Activated naive CD4-positive, alpha-beta T cell (primary cell): ENCODE measurements around the gene SLC34A3.
"Not testable (repeated sequence)": the region's sequence is repeated elsewhere in the genome, so short reads cannot be mapped to it uniquely, and the experiment has no call there.

Source experiments
- DNase-seq, 4 experiments: peaks; one replicate each; lab custom pipeline; 2025; lab: John Stamatoyannopoulos, UW

The SLC34A3 gene

DNA sequence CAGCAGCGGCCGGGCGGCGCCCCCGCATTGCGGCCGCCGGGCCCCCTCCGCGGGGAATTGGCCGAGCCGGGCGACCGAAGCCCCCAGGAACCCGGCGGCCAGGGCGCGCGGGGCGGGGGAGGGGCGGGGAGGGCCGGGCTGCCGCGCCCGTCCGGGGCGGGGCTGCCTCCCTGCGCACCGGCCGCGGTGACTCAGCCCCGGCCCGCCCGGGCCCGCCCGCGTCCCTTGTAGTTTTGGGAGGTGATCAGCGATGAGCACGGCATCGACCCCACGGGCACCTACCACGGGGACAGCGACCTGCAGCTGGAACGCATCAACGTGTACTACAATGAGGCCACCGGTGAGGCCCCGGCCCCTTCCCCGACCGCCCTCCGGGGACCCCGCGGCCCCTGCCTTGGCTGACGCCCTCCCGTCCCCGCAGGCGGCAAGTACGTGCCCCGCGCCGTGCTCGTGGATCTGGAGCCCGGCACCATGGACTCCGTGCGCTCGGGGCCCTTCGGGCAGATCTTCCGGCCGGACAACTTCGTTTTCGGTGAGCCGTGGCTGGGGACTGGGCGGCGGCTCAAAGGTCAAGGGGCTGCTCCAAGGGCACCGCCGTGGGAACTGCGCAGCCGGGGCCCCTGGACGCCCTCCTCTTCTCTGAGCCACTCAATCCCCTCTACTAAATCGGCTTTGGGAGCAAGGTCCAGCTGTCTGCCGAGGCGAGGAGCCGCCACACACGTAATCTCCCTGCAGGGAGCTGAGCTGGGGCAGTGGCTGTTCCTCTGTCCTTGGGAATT lies 11.0 kb downstream of the SLC34A3 start:
- peak; percentile 39 to 65 (median 53) for DNase-seq

DNA sequence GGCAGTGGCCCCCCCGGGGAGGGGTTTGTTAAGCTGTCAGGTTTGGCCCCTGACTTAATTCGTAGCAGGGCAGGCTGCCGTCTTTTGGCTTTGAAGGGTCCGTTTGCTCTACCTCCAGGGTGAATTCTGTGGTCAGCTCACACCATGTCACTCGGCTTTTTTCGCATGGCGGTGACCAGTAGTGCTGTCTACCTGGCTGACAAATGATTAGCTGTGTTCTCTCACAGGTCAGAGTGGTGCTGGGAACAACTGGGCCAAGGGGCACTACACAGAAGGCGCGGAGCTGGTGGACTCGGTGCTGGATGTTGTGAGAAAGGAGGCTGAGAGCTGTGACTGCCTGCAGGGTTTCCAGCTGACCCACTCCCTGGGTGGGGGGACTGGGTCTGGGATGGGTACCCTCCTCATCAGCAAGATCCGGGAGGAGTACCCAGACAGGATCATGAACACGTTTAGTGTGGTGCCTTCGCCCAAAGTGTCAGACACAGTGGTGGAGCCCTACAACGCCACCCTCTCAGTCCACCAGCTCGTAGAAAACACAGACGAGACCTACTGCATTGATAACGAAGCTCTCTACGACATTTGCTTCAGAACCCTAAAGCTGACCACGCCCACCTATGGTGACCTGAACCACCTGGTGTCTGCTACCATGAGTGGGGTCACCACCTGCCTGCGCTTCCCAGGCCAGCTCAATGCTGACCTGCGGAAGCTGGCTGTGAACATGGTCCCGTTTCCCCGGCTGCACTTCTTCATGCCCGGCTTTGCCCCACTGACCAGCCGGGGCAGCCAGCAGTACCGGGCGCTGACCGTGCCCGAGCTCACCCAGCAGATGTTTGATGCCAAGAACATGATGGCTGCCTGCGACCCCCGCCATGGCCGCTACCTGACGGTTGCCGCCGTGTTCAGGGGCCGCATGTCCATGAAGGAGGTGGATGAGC lies 11.8 kb downstream of the SLC34A3 start:
- DNase-seq = no peak

DNA sequence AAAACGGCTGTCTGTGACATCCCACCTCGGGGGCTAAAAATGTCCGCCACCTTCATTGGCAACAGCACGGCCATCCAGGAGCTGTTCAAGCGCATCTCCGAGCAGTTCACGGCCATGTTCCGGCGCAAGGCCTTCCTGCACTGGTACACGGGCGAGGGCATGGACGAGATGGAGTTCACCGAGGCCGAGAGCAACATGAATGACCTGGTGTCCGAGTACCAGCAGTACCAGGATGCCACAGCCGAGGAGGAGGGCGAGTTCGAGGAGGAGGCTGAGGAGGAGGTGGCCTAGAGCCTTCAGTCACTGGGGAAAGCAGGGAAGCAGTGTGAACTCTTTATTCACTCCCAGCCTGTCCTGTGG lies 12.5 kb downstream of the SLC34A3 start:
- DNase-seq = not testable (repeated sequence)

DNA sequence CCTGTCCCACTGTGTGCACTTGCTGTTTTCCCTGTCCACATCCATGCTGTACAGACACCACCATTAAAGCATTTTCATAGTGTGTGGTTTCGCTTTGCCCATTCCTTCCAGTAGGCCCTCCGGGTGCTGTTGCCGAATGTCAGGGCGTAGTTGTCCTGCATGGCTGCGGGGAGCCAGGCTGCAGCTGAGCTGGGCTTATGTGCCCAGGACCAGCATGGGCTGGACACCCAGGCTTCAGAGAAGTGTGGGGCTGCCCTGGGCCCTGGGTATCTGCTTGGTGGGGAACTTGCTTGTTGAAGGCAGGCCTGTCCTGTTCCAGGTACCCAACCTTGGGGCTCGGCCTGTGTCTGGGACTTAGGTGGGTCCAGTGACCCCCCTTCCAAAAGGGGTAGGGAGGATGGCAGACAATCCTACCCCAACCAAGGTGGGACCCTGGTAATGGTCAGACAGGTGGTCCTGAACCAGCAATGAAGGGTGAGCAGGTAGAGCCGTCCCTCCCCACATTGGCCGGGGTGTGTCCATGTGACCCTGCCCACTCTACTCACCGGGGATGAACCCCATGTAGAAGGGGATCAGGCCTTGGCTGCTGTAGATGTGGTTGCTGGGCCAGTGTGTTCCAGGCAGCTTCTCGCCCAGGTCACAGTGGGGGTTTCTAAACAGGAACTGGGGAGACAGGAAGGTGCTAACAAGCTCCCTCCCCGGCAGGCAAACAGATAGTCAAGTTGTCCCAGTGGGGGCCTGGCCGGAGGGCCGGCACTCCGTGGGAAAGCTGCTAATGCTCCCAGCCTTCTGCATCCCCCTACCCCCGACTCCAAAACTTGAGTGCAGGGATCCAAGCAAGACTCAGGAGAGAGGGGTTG lies 13.2 kb downstream of the SLC34A3 start:
- DNase-seq = no peak

DNA sequence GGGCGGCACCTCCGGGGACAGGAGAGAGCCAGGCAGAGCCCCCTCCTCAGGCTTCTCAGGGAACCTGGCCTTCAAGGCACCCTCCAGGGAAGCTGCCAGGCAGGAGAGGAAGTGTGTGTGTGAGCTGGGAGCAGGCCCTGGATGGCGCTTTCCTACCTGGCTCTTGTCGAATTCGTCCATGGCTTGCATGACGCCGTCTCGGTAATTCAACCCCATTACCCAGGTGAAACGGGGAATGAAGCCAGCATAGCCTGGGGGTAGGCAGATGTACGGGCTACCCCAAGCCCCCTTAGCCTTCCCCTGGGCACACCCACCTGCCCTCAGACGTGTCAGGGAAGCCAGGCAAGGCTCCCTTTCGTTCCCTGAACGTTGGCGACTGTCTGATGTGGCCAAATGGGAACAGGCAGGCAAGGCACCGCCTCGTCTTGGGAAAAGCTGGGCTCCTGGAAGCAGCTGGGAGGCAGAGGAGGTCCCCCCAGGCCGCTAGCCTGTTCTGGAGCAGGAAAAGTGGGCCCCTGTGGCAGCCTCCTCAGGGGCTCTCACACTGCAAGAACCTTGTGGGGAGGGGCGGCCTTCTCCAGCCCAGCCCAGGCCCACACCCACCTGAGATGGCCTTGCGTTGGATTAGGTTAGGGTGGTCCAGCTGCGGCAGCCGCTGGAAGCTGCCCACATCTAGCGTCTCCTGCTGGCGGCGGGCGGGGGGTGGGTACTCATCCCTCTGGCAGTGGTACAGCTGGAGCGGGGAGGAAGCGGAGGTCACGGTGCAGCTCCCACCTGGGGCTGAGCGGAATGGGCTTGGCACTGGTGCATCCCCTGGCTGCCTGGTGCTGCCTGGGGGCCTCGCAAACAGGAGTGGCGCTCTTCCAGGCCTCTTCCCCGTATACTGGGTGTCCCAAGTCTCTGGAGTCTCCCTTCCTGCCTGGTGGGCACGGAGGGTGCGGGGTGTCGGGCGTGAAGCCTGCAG lies 14.1 kb downstream of the SLC34A3 start:
- no peak for DNase-seq

DNA sequence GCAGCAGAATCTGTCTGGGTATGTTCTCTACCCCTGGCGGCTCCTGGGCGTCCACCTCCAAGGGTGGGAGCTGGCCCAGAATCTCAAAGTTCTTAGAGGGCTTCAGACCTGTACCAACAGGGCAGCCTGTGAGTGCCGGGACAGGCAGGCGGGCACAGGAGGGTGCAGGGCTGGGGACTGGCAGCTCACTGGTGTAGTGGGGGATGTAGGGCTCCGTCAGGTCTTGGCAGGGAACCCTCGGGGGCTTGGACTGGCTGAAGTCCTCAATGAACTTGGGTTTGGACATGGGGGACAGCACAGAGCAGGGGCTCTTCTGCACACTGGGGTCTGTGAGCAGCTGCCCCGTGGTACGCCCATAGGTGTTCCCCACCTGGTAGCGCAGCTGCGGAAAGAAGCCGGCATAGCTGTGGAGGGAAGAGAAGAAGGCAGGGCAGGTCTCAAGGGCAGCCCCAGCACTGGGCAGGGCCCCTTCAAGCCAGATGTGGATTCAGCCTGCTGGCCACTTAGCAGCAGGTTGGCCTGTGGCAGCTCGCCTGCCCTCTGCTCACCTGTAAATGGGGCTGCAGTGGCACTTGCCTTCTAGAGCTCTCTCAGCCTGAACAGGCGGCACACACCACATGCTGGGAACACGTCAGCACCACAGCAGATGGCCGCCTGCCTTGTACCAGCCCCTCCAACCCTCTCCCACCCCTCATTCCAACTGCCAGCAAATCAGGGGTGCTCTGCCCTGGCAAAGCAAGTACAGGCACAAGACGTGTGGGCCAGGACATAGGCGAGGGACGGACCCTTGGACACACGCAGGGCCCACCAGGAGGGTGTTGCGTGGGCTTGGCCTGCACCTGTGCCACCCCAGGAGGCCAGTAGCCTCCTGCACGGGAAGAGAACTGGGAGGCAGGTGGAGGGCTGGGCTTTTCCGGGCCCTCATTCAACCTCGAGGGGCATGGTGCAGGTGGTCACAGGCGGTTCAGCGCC lies 15.0 kb downstream of the SLC34A3 start:
- DNase-seq = no peak

DNA sequence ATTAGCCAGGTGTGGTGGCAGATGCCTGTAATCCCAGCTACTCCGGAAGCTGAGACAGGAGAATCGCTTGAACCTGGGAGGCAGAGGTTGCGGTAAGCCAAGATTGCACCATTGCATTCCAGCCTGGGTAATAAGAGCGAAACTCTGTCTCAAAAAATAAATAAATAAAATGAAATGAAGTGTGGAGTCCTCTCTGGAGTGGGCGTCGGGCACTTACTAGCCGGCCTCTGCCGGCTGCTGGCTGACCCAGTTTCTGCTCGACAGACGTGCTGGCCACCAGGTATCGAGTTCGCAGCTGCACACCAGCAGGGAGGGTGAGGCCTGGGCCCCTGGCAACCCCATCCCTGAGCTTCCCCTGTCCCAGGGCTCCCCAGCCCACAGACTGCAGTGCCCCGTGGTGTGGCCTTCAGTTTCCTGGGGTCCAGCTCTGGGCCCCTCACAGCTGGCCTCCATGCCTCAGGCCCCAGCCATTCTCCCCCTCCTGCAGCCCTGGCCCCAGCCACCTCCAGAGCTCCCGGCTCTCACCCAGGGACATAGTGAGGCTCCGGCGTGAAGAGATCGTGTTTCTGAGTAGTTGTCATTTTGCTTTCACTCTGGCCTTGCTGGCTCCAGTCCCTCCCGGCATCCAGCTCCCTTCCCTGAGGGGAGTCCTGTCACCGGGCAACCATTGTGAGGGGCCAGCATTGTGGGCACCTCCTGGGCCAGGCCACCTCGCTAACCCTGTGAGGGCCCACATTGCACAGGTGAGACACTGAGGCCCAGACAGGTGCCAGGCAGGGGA lies 16.6 kb downstream of the SLC34A3 start:
- no peak for DNase-seq

DNA sequence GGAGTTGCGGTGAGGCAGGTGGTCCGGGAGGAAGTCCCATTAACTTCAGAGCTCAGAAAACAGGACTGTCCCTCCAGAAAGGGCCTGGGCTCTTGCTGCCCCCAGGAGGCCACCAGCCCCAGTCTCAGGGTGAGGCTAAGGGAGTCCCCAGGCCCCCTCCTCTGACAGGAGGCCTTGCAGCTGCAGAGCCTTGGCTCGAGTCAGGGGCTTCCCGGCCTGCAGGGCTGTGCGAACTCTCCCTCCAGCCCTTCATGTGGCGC lies 17.1 kb downstream of the SLC34A3 start:
- DNase-seq = no peak

DNA sequence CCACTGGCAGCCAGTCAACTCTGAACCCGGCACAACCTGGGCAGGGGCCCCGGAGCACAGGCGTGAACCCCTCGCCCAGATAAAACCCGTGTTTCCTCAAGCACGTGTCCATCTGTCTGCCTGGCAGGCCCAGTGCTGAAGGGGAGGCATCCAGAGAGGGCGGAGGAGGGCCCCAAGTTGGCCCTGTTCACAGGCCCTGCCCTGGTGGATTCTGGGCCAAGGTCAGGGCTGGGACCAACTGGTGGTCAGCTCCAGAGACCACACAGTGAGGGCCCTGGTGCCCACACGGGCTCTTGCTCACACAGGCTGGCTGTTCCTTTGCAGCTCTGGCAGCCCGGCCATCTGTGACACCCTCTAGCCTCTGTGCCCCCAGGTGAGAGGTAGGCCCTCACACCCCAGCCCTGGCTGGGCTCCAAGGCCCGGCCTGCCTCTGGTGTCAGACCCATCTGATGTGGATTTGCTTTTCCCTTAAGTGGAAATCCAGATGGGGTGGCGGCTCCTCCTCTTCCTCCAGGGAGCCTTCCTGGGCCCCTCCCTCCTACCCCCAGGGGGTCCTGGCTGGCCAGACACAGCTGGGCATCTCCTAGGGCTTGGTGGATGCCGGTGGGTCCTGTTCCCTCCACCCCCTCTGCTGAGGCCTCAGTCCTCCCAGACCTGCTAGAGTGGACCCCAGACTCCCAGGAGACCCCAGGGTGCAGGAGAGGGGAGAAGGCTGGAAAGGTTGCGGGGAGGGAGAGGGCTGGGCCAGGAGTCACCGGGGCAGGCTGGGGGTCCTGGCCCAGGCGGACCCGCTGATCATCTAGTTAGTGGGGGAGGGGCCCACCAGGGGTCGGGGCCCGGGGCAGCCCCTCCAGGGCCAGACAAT lies 19.9 kb downstream of the SLC34A3 start:
- no peak for DNase-seq

DNA sequence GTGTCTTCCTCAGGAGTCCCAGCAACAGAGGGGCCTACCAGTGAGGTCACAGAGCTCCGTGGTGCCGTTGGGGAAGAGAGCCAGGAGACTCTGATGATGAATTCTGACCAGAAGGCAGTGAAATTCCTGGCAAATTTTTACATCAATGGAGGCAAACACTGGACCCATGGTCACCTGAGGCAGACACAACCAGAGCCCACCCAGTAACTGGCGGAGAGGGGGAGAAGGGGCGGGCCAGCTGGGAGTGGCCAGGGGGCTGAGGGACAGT lies 20.4 kb downstream of the SLC34A3 start, which contains the start of gene STPG3:
TSS of gene STPG3 (plus strand) at position 93 of the 268 bp plus-strand sequence. CDS start at position 94, 1 bp downstream.
- DNase-seq = no peak

DNA sequence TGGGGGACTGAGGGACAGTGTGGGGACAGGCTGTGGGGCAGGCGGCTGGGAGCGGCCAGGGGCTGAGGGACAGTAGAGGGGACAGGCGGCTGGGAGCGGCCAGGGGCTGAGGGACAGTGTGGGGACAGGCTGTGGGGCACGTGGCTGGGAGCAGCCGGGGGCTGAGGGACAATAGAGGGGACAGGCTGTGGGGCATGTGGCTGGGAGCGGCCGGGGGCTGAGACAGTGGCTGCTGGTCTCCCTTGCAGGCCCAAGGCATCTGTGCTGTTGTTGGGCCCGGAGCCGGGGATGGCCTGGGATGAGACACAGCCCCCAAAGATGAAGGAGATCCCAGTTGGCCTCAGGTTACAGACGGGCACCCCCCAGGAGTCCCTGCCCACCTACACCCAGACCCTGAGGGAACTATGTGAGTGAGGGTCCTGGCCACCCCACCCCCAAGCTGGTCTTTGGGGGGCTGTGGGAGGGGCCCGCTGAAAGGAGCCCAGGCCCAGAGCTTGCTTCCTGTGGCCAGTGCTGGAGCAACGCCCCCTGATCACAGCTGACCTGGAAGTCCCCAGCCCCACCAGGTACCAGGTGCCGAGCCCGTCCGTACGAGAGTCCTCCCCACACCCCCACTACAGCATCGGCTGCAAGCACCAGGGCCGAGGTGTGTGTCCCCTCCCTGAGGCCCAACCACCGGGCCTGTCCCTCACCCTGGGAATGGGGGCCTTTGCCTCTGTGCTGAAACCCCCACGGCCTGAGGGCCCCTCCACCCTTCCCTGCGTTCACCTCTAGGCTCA lies 21.0 kb downstream of the SLC34A3 start:
- DNase-seq = no peak

DNA sequence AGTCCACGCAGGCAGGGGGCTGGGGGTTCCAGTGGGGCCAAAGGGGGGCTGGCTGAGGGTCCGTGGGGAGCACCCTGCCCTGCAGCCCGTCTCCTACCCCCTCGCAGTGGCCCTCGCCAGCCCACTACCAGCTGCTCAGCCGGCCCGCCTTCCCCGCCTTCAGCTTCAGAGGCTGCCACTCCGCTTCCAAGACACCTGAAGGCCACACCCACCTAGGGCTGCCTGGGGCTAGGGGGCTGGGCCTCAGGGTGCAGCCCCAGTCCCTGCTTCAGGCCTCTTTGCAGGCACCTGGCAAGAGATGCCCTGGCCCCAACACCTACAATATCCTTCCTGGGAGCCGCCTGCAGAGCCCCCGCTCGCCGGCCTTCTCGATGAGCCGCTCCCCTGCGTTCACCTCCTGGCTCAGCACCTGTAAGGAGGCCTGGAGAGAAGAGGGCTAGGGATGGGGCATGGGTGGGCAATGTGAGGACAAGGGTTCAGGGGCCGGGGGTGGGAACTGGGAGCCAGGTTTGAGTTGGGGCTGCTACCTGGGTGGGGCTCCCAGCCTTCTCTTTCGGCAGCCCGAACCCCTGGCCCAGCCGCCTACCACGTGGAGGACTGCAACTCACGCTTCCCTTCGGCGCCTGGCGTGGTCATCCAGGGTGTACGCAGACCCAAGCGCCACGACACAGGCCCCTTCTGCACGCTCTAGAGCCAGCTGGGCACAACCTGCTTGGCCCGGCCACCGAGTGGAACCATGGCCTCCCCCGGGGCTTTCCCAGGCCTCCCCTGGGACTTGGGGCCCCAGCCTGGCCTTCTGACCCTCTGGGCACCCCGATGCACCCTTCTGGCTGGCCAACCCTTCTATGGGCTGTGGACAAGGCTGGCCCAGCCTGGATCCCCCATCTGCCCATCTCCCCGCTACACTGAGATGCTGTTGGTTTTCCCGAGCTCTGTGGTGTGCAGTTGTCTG lies 22.1 kb downstream of the SLC34A3 start:
- no peak for DNase-seq

DNA sequence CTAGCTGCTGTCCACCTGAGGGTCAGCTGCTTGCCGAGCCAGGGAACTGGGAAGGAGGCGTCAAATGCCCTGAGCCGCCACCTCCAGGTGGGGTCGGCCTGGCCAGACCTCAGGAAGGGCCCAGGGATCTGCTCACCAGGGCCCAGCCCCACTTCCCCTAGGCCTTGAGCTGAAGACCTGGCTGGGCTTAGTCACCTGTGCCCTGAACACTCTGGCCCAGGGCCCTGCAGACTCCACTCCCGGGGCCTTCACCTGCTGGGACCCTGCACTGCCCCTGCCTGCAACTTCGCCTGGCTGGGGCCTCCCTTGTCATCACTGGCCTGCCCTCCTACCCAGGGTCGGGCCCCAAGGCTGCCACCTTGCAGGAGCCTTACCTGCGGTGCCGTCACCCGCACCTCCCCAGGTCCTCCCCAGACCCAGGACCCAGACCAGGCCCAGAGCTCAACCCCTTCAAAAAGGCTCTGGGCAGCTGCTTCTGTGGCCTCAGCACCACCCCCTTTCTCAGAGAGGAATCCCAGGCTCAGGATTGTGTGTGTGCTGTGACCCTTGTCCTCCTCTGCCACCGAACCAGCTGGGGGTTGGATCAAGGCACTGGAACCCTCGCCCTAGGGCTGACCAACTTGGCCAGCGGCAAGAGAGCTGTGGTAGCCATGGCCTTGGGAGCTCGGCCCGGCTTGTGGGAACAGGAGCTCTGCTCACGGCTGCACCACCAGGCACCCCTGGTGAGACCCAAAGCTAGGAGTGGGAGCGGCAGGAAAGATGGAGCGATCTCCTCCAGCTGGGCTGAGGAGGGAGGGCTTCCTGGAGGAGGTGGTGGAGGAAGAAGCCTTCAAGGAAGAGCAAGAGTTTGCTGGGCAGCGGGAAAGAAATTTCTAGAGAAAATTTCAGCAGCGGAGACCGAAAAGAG lies 23.3 kb downstream of the SLC34A3 start:
- DNase-seq = no peak

DNA sequence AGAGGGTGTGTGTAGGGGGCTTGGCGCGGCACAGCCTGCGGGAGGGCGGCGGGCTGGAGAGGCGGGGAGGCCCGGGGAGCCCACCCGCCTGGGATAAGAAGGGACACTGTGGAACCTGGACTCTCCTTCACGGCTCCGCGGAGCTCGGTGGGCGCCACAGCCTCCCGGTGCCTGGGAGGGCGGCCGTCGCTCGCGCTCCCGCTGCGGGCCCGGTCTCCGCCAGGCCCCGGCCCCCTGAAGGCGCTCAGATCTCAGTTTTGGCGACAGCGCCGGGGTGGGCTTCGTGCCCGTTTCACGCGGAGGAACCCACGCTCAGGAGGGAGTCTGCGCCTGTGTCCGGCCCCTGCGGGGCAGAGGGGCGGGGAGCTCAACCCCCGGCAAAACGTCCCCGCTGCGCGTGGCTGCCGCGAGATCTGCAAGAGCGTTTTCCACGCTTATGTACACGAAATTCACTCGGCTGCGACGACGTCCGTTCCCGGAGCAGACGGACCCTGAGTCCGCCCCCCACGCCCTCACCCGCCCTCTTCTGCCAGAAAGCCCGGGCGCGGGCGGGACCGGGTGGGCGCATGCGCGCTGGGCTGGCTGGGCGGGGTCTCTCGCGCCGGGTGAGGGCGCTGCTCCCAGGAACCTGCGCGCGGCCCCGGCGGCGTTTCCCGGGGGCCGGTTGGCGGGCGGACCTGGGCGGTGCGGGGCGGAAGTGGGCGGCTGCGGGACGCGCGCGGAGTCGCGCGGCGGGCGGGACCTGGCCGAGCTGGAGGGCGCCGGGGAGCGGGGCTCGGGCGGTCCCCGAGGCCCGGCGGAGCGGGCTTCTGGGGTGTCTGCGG lies 24.1 kb downstream of the SLC34A3 start, which contains the start of gene NELFB:
TSS of gene NELFB (plus strand) at position 704 of the 824 bp plus-strand sequence.
- peak; percentile 92 to 97 (median 94) for DNase-seq
